Stimulated activated memory B cell treated with anti-CD40 and anti-IgM and Interleukin-4, amounts not matched to agents 10 μg/mL and 1 μg/mL and 100 μg/mL, for 72 hours (primary cell): ENCODE data around the gene PRRC1.
"Not testable (repeated sequence)": the region's sequence is repeated elsewhere in the genome, so short reads cannot be mapped to it uniquely, and the experiment has no call there.

Experiments
- ATAC-seq: fragments of 150-1000 bp; cut with Tn5 transposase; 2 replicates; pipeline ENCODE4 v1.10.0; 2021
- H3K27ac Mint-ChIP-seq: one replicate; pipeline ENCODE4 v1.8.0; 2022; ENCODE audit warnings: mild to moderate bottlenecking, mixed read lengths
- H3K27me3 Mint-ChIP-seq: one replicate; pipeline ENCODE4 v1.8.0; 2022; ENCODE audit warnings: mixed read lengths
- H3K36me3 Mint-ChIP-seq: one replicate; pipeline ENCODE4 v1.8.0; 2022; ENCODE audit warnings: mixed read lengths
- H3K4me1 Mint-ChIP-seq: one replicate; pipeline ENCODE4 v1.8.0; 2022; ENCODE audit warnings: mixed read lengths
- H3K4me3 Mint-ChIP-seq: one replicate; pipeline ENCODE4 v1.8.0; 2022; ENCODE audit warnings: mild to moderate bottlenecking, moderate library complexity, mixed read lengths
- H3K9me3 Mint-ChIP-seq: one replicate; pipeline ENCODE4 v1.8.0; 2022; ENCODE audit warnings: mixed read lengths

Gene PRRC1

DNA sequence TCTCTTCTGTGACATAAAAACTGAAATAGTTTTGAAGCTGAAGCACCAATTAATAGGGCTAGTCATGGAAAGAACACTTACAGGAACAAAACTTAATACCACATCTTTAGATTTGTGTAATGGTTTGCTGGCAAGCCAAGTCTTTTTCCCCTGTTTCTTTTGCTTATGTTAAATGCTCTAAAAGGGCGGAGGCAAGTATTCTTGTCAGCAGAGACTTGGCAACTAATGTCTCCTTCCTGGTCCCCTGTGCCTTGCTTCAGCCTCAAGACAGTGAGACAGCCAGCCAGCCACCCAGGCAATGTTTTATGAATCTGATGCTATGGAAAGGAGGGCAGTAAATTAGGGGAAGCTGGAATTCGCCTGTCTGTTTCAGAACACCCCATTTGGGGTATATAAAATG is 45.7 kb downstream of the PRRC1 start:
- no peak for ATAC-seq
- H3K9me3 Mint-ChIP-seq: no peaks in the 10 kb centered on the region
- H3K27ac Mint-ChIP-seq: no peak overlapping the region
- H3K4me3 Mint-ChIP-seq: no peak overlapping the region
- H3K36me3 Mint-ChIP-seq: no peaks in the 10 kb centered on the region
- H3K27me3 Mint-ChIP-seq: peaks cover 34% of the 10 kb centered on the region
- H3K4me1 Mint-ChIP-seq: peaks cover 10% of the 10 kb centered on the region

DNA sequence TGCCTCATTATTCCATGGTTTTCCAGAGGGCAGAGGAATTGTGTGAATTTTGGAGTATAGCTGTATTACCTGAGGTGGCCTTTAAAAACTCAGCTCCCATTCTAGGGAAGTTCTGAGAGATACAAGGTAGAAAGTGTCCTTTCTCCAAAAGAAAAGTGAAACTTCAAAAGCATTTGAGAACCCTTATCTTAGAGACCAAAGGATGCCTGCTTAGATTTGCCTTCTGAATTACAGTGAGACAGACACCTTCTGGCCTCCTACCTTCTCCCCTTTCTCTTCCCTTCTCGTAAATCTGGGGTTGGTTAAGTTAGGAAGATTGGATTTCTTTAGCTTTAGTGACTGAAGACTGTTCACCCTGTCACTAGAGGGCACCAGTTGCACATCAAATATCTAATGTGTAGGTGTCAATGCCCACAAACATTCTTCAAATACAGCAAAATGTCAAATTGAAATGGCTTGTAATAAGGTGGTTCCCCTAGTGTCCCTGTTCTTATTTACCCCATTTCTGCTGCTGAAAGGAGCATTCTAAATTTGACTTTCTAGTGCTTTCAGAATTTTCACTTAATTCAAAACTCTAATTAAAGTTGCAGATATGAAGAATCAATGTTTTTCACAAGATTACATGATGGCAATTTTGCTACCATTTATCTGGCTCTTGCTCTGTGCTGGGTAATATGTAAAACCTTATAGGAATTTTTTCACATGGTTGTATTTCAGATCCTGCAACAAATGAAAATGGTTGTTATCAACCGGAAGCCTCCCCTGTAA is 46.7 kb downstream of the PRRC1 start:
- Mint-ChIP-seq H3K36me3 (no peaks in the 10 kb centered on the region), H3K27ac (no peak overlapping the region), H3K4me3 (no peak overlapping the region), H3K4me1 (peaks cover 15% of the 10 kb centered on the region), H3K9me3 (no peaks in the 10 kb centered on the region), H3K27me3 (peaks cover 45% of the 10 kb centered on the region)
- ATAC-seq: peak; percentile 79

GRCh38 chr5:127565586-127566270 is 48.3 kb downstream of the PRRC1 start:
- H3K36me3 Mint-ChIP-seq: no peaks in the 10 kb centered on the region
- peaks cover 45% of the 10 kb centered on the region for H3K27me3 Mint-ChIP-seq
- H3K4me3 Mint-ChIP-seq: no peak overlapping the region
- no peaks in the 10 kb centered on the region for H3K9me3 Mint-ChIP-seq
- peaks cover 15% of the 10 kb centered on the region for H3K4me1 Mint-ChIP-seq
- no peak for ATAC-seq
- H3K27ac Mint-ChIP-seq: no peak overlapping the region

GRCh38 chr5:127567026-127567768 is 49.8 kb downstream of the PRRC1 start:
- Mint-ChIP-seq H3K36me3 (no peaks in the 10 kb centered on the region), H3K27ac (no peak overlapping the region)
- ATAC-seq: peak; percentile 24

DNA sequence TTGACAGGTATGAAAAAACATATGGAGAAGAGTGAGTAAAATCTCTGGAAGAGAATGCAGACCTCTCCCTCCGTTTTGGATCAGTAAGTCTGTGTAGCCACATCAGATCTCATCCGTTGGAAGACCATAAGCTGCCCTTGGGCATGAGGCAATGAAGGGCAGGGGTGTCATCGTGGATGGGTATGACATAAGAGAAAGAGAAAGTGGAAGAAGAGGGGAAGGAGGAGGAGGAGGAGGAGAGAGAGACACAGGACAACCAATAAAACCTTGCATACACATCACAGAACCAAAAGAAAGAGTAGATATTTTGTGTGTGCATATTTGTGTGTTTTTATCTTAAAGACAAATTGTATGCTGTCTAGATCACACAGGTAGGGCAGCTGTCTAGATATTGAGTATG is 50.7 kb downstream of the PRRC1 start:
- Mint-ChIP-seq H3K9me3 (no peaks in the 10 kb centered on the region), H3K4me3 (no peak overlapping the region), H3K27me3 (peaks cover 54% of the 10 kb centered on the region), H3K4me1 (peaks cover 15% of the 10 kb centered on the region), H3K36me3 (no peaks in the 10 kb centered on the region), H3K27ac (no peak overlapping the region)
- ATAC-seq: no peak

More at GRCh38 chr5:127567026-127567768, 49.8 kb downstream of the PRRC1 start:
- Mint-ChIP-seq H3K4me3 (no peak overlapping the region), H3K4me1 (peaks cover 15% of the 10 kb centered on the region), H3K27me3 (peaks cover 52% of the 10 kb centered on the region), H3K9me3 (no peaks in the 10 kb centered on the region)

- H3K36me3 Mint-ChIP-seq, H3K9me3 Mint-ChIP-seq, H3K4me3 Mint-ChIP-seq, ATAC-seq, H3K27ac Mint-ChIP-seq: not testable (repeated sequence)
- peaks cover 54% of the 10 kb centered on the region for H3K27me3 Mint-ChIP-seq
- peaks cover 15% of the 10 kb centered on the region for H3K4me1 Mint-ChIP-seq
These were observed 52.0 kb downstream of the PRRC1 start for GRCh38 chr5:127569471-127569870.

GRCh38 chr5:127571314-127572131 is 54.1 kb downstream of the PRRC1 start:
- H3K4me1 Mint-ChIP-seq: peaks cover 15% of the 10 kb centered on the region
- H3K27me3 Mint-ChIP-seq: peaks cover 44% of the 10 kb centered on the region
- H3K4me3 Mint-ChIP-seq: no peak overlapping the region
- peak; percentile 65 for ATAC-seq
- peaks cover 14% of the 10 kb centered on the region for H3K9me3 Mint-ChIP-seq
- H3K36me3 Mint-ChIP-seq: no peaks in the 10 kb centered on the region
- no peak overlapping the region for H3K27ac Mint-ChIP-seq

DNA sequence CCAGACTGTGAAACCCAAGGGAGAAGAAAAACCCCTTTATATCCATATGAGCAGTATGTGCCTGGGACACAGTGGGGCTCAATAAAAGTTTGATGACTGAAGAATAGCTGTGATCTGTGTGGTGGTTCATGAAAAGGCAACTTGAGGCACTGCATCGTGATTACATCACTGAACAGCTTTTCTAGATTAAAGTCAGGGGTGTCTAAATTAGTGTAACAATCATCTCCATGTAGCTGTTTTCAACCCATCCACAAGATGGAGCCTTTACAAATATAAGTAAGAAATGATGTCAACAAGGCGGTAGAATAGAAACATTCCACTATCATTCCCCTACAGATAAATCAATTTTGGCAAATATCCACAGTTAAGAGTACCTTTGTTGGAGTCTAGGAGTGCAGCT is 55.5 kb downstream of the PRRC1 start:
- ATAC-seq: no peak
- no peak overlapping the region for H3K27ac Mint-ChIP-seq
- H3K27me3 Mint-ChIP-seq: peaks cover 30% of the 10 kb centered on the region
- H3K36me3 Mint-ChIP-seq: no peaks in the 10 kb centered on the region
- H3K9me3 Mint-ChIP-seq: peaks cover 15% of the 10 kb centered on the region
- no peak overlapping the region for H3K4me3 Mint-ChIP-seq
- H3K4me1 Mint-ChIP-seq: peaks cover 8% of the 10 kb centered on the region

DNA sequence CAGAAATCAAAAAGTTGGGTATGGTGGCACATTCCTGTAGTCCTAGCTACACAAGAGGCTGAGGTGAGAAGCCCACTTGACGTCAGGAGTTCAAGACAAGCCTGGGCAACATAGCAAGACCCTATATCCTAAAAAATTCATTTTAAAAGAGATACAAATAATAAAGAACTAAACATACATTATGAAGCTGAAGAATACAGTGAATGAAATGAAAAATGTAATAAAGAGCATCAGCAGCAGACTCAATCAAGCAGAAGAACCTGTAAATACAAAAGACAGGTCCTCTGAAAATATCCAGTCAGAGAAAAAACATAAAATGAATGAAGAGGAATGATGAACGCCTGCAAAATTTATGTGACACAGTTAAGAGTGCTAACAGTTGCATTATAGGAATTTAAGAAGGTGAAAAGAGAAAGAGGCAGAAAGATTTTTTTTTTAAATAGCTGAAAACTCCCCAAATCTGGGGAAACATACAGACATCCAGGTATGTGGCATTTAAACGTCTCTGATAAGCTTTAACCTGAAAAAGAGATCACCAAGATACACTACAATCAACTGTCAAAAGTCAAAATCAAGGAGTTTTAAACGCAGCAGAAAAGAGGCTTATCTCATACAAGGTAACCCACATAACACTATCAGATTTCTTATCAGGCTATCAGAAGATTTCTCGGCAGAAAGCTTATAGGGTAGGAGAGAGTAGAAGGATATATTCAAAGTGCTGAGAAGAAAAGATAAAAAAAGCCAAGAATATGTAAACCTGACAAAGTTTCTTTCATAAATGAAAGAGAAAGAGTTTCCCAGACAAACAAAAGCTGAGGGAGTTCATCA is 57.6 kb downstream of the PRRC1 start:
- Mint-ChIP-seq H3K9me3 (peaks cover 15% of the 10 kb centered on the region), H3K36me3 (no peaks in the 10 kb centered on the region), H3K4me3 (no peak overlapping the region), H3K27ac (no peak overlapping the region), H3K27me3 (peaks cover 17% of the 10 kb centered on the region), H3K4me1 (no peaks in the 10 kb centered on the region)
- no peak for ATAC-seq

GRCh38 chr5:127577458-127577857 is 60.0 kb downstream of the PRRC1 start:
- H3K4me1 Mint-ChIP-seq: no peaks in the 10 kb centered on the region
- H3K4me3 Mint-ChIP-seq: no peak overlapping the region

DNA sequence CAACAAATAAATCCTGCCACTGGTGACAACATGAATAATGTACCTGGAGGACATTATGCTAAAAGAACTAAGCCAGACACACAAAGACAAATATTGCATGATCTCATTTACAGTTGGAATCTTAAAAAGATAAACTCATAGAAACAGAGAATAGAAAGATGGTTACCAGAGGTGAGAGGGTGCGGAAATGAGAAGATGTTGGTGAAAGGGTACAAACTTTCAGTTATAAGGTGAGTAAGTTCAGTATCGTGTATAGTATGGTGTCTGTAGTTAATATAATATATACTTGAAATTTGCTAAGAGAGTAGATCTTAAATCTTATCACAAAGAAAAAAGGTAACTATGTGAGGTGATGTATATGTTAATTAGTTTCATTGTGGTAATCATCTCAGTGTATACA is 63.3 kb downstream of the PRRC1 start:
- Mint-ChIP-seq H3K27ac (no peak overlapping the region), H3K4me3 (no peak overlapping the region), H3K27me3 (peaks cover 10% of the 10 kb centered on the region), H3K9me3 (peaks cover 5% of the 10 kb centered on the region), H3K36me3 (no peaks in the 10 kb centered on the region), H3K4me1 (no peaks in the 10 kb centered on the region)
- ATAC-seq: no peak

More at GRCh38 chr5:127577458-127577857, 60.0 kb downstream of the PRRC1 start:
- Mint-ChIP-seq H3K27ac (no peak overlapping the region), H3K27me3 (peaks cover 19% of the 10 kb centered on the region), H3K9me3 (peaks cover 15% of the 10 kb centered on the region), H3K36me3 (no peaks in the 10 kb centered on the region)
- no peak for ATAC-seq

- Mint-ChIP-seq H3K4me3 (no peak overlapping the region), H3K27ac (no peak overlapping the region), H3K27me3 (peaks cover 10% of the 10 kb centered on the region), H3K36me3 (no peaks in the 10 kb centered on the region), H3K9me3 (peaks cover 2% of the 10 kb centered on the region), H3K4me1 (no peaks in the 10 kb centered on the region)
- no peak for ATAC-seq
These were observed 64.0 kb downstream of the PRRC1 start for GRCh38 chr5:127581450-127581849.

- no peaks in the 10 kb centered on the region for H3K36me3 Mint-ChIP-seq
- no peaks in the 10 kb centered on the region for H3K4me1 Mint-ChIP-seq
- no peak overlapping the region for H3K4me3 Mint-ChIP-seq
- no peak overlapping the region for H3K27ac Mint-ChIP-seq
- H3K27me3 Mint-ChIP-seq: peaks cover 10% of the 10 kb centered on the region
- no peaks in the 10 kb centered on the region for H3K9me3 Mint-ChIP-seq
- ATAC-seq: no peak
These were observed 65.4 kb downstream of the PRRC1 start for GRCh38 chr5:127582773-127583370.

GRCh38 chr5:127583866-127584265 is 66.4 kb downstream of the PRRC1 start:
- ATAC-seq: no peak
- no peaks in the 10 kb centered on the region for H3K36me3 Mint-ChIP-seq
- H3K9me3 Mint-ChIP-seq: no peaks in the 10 kb centered on the region
- peaks cover 10% of the 10 kb centered on the region for H3K27me3 Mint-ChIP-seq
- H3K4me1 Mint-ChIP-seq: peaks cover 1% of the 10 kb centered on the region
- no peak overlapping the region for H3K4me3 Mint-ChIP-seq
- H3K27ac Mint-ChIP-seq: no peak overlapping the region
